ENCODE measurements around the gene C9orf43.

The C9orf43 gene

DNA sequence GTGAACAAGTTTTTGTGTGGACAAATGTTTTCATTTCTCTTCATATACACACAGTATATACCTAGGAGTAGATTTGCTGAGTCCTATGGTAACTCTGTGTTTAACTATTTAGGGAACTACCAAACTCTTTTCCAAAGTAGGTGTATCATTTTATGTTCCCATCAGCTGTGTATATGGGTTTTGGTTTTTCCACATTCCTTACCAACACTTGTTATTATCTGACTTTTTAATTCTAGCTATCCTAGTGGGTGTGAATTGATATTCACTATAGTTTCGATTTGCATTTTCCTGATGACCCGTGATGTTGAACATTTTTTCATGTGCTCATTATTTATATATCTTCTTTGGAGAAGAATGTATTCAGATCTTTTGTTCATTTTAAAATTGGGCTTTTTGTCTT lies 56.6 kb downstream of the C9orf43 start:
- no peak for DNase-seq (ENCODE audit: low read depth)

DNA sequence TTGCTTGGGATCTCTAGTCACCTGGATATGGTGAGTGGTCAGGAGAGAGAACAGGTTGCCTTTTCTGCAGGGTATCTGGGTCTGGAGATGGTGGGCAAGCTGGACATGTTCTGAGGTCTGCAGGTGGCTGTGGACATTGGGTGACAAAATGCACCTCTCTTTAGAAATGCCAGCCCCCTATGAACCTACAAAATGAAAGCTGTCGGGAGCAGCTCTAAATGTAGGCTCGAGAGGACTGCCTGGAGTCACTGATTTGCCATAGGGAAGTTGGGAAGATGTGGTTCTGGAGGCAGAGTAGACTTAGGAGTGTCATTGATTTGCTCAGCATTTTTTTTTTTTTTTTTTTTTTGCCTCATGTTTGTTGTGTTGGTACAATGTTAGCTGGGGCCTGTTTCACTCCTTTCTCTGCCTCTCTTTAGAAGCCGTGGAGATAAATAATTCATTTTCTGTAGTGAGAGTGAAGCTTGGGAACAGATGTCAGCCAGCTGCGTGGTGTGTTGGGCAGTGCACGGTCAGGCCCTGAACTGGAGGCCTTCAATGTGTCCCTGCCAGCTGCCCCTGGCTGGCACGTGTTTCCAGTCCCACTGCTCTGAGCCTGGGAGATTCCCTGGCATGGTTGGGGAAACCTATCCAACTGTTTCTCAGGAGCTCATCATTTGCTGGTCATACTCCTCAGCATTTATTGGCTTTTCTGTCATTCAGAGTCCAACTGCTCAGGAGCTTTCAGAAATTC lies 58.3 kb downstream of the C9orf43 start:
- DNase-seq (ENCODE audit: low read depth), result no peak

DNA sequence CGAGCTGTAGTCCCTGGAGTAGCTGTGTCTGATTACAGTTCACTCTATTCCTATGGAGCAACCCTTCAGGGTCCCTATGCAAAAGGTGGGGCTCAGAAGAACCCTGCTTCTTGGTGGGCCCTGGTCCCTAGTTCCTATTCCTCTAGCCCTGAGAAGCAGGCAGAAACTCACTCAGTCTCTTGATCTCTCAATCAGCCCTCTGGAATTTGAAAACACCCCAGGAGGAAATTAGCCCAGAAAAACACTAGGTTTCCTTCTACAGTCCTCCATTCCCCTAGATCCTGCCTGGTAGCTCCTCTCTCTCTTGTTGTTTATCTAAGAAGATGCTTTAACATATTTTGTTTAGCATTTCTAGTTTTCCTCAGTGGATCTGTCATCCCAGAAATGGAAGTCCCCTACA lies 60.6 kb downstream of the C9orf43 start:
- no peak for DNase-seq (ENCODE audit: low read depth)

DNA sequence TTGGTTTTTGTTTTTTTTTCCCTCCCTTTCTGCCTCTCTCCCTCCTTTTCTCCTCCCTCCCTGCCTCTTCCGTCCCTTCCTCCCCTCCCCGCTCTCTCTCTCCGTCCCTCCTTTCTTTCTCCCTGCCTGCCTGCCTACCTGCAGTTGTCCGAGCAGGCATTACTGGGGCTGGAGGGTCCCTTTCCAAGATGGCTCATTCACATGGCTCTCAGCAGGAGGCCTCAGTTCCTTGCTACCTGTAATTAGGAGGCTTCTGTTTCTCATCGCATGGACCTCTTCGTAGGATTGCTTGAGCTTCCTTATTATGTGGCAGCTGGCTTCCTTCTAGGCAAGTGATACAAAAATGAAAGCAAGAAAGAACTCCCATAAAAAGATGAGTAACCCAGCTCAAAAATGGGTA lies 61.0 kb downstream of the C9orf43 start:
- no peak for DNase-seq (ENCODE audit: low read depth)

DNA sequence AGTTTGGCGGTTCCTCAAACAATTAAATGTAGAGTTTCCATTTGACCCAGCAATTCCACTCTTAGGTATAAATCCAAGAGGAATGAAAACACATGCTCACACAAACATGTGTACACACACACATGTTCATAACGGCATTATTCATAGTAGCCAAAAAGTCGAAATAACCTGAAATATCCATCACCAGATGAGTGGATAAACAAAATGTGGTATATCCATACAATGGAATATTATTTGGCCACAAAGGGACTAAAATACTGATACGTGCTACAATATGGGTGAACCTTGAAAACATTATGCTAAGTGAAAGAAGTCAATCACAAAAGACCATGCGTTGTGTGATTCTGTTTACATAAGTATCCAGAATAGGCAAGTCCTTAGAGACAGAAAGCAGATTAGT lies 61.7 kb downstream of the C9orf43 start:
- no peak for DNase-seq (ENCODE audit: low read depth)

DNA sequence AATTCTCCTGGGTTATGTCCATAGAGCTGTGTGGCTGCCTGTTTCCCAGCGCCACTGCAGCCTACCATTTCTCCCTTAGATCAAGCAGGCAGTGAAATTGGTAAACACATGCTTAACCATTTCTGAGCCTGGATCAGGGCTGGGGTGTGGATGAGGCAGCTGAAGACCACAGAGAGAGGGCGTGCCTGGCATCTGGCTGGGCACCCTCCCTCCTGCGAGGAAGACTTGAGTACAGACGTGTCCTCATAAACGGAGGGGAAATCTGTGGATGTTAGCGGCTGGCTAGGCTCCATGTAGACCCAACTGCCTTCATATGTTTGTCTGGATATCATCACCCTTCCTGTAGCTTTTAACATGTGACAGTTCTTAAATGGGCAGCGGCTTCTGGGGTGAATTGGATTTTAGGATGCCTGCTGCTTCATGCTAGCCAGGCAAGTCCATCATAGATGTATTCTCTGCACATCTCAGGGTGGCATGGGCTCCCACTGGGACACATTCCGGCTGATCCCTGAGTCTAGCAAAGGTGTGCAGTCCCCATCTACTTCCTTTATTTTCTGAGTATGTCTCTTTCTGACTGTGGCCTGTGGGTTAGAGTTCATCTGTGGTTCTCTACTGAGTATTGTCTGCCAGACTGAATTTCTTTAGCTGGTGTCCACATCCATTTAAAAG lies 63.9 kb downstream of the C9orf43 start:
- DNase-seq (ENCODE audit: low read depth), result no peak

DNA sequence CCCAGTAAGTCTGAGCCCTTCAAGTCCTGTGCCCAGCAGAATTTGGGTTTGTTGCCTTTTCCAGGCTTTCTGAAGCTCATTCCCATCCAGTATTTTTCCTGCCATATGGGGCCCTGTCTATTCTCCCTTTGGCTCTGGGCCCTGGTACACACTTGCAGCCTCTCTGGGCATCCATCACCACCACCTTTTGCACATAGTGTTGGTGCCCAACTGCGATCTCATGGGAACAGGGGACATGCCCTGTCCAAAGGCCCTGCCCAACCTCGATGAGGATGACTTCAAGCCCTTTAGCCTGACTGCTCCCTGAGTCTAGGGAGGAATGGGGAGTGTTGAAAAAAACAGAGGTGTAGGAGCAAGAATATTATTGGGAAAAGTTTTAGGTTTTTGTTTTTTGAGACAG lies 64.5 kb downstream of the C9orf43 start:
- DNase-seq (ENCODE audit: low read depth), result no peak

DNA sequence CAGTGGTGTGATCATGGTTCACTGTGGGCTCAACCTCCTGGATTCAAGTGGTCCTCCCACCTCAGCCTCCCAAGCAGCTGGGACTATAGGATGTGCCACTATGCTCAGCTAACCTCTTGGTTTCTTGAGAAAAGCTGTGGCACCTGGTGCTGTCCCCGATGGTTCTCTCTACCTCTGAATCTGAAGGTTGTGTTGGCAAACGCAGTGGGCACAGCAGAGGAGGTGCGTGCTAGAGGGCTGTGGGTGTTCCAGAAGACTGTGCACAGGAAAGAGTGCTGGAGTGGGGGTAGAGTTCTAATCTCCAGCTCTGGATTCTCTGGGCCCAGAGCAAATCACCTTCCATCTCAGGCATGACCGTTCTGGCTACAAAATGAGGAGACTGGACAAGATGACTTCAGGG lies 65.4 kb downstream of the C9orf43 start:
- no peak for DNase-seq (ENCODE audit: low read depth)

DNA sequence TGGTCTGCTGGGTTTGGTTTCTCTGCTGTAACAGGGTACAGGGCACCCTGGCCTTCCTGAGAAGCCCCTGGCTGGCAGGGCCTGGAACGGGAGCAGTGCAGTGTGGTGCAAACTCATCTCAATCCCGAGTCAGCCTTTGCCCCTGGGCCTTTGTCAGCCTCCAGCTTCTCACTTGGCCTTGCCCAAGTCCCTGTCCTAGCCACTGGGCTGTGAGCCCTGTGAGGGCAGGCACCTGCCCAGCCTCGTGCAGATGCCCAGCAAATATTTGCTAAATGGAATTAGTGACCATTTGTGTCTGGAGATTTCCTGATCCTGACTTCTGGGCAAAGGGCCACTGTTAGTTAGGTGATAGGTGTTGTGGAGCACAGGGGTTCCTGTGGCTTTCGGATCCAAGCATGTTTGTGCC lies 66.0 kb downstream of the C9orf43 start:
- no peak for DNase-seq (ENCODE audit: low read depth)

DNA sequence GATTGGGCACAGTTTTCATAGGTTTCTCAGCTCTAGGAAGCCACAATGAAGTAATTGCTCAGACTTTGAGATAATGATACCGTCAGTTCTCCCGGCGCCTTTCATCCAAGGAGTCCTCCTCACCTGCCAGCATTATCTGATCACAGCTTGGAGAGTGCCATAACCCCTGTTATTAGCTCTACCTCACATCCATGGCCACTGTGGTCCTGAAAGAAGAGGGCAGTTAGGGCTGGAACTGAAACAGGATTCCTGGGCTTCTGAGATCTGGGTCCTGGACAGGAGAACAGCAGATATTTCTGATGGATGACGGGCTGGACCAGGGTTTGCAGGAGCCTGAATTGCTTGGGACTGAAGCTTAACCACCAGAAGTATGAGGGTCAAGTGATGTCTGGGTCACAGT lies 66.5 kb downstream of the C9orf43 start:
- DNase-seq (ENCODE audit: low read depth), result no peak

DNA sequence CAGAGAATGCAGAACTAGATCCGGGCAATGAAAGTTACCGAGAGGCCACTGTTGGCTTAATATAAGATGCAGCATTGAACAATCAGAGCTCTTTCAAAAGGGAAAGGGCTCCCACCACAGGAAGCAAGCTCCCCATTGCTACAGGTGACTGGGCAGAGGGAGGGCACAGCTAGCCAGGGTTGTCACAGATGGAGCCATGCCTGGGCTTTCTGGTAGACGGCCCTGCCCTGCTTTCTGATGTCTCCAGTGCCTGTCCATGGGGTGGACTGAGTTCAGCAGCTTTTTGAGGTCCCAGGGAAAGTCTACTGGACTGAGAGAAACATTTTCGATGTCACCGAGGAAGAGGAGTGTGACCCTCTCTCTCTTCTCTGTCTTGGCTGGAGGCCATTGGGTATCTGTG lies 67.1 kb downstream of the C9orf43 start:
- DNase-seq (ENCODE audit: low read depth), result no peak

DNA sequence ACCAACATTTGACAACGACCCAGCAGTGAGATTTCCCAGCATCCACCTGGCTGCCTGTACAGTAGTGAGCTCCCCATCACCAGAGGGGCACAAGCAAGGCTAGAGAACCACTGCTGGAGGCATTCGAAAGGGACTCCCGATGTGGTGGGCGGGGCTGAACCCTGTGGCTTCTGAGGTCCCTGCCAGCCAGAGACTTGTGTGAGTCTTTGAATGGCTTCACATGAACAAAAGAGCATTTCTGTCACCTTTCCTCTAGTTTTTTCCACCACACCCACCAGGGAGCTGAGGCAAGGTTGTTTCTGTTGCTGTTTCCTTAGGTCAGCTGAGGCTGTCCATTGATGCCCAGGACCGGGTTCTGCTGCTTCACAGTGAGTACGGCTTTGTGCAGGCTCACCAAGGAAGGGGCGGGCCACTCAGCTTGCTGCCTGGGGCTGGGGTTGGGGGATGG lies 68.7 kb downstream of the C9orf43 start:
- DNase-seq (ENCODE audit: low read depth), result no peak
